HUES64 (cell line): ENCODE data around the gene ZSCAN18. TPM values are rescaled to one million over a fixed set of nuclear protein-coding genes. Genes with fewer than 3 reads are reported as not detected.
A peak's percentile ranks its signal among the peaks of the same experiment; 100 is the strongest.
"Not testable (repeated sequence)": the region's sequence is repeated elsewhere in the genome, so short reads cannot be mapped to it uniquely, and the experiment has no call there.

ENCODE experiments used
- H3K27ac ChIP-seq: 2 replicates; pipeline ENCODE4 v1.7.0; 2013; ENCODE audit warnings: low read depth, low read length, inconsistent platforms
- H3K27me3 ChIP-seq: 2 replicates; pipeline ENCODE4 v1.6.1; 2013; ENCODE audit warnings: mild to moderate bottlenecking, low read length; ENCODE audit not compliant: insufficient read depth
- H3K36me3 ChIP-seq: 2 replicates; pipeline ENCODE4 v1.6.1; 2013; ENCODE audit warnings: mild to moderate bottlenecking, low read length; ENCODE audit not compliant: insufficient read depth
- H3K4me1 ChIP-seq: 2 replicates; pipeline ENCODE4 v1.6.1; 2013; ENCODE audit warnings: mild to moderate bottlenecking, low read length, moderate library complexity; ENCODE audit not compliant: insufficient read depth
- H3K4me3 ChIP-seq: 2 replicates; pipeline ENCODE4 v1.5.1; 2013; ENCODE audit warnings: mild to moderate bottlenecking, low read length, moderate library complexity
- H3K9ac ChIP-seq: 2 replicates; pipeline ENCODE4 v1.6.1; 2013; ENCODE audit warnings: mild to moderate bottlenecking, low read depth, low read length
- H3K9me3 ChIP-seq: 2 replicates; pipeline ENCODE4 v1.6.1; 2013; ENCODE audit warnings: low read depth, low read length; ENCODE audit not compliant: insufficient read depth
- WGBS: fragments of 150-250, 120-280 bp; methylation state at CpG from one replicate; pipeline ENCODE4 v1.1.7; 2013; ENCODE audit warnings: missing lambda C conversion rate; 5-methylcytosine and 5-hydroxymethylcytosine counted together
- polyA plus RNA-seq, 2 experiments: library from polyadenylated mRNA; stranded (reverse); fragments of 50-300 nt; gene quantifications; one replicate each; pipeline ENCODE4 v1.2.3, GENCODE V29; 2013

ZSCAN18 gene, protein sequence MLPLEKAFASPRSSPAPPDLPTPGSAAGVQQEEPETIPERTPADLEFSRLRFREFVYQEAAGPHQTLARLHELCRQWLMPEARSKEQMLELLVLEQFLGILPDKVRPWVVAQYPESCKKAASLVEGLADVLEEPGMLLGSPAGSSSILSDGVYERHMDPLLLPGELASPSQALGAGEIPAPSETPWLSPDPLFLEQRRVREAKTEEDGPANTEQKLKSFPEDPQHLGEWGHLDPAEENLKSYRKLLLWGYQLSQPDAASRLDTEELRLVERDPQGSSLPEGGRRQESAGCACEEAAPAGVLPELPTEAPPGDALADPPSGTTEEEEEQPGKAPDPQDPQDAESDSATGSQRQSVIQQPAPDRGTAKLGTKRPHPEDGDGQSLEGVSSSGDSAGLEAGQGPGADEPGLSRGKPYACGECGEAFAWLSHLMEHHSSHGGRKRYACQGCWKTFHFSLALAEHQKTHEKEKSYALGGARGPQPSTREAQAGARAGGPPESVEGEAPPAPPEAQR
- 23.3 TPM for polyA plus RNA-seq (2013, experiment 1 of 2)
- 30.9 TPM for polyA plus RNA-seq (2013, experiment 2 of 2)

DNA sequence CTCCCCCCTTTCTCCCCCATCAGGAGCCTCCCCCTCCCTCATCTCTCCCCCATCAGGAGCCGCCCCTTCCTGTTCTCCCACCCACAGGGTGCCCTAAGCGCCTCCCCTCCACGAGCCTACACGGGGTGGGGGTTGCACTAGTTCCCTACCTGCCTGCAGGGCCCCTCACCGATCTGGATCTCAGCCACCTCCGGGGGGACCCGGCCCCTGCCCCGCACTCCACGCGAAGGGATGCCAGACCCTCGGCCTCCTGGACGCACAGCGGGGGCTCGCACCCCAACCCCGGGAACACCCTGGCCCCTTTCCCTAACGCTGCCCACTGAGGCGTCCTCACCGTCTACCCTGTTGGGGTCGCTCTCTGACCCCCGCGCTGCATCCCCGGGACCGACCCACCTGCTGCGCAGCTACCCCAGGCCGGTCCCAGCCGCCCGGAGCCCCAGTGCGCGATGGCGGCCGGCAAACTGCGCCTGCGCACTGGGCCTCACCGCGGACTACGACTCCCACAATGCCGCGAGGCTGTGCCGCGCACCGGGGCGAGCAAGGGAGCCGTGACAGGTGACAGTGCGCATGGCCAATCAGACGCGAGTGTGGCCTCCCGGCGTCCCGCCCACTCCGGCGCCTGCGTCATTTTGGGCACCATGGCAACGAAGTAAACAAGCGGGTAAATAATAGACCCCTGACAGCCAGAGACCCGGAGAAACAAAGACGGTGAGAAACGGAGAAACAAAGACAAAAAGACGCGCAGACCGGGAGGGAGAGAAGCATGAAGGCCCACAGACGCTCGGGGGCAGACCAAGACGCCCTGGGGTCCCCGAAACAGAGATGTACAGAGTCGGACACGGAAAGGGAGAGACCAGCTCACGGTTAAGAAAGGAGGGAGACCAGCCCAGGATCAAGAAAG is at the start of gene ZSCAN18:
TSS of gene ZSCAN18 (minus strand) at position 451 of the 901 bp plus-strand sequence. CDS start 7,964 bp downstream, outside the sequence.
- peak within 1 kb of the TSS; percentile 85 for H3K27ac ChIP-seq
- peak within 1 kb of the TSS; percentile 99 for H3K4me3 ChIP-seq
- peaks cover 5% of the 10 kb centered on the region; the same call in 1 of the 2 replicates for H3K4me1 ChIP-seq
- peaks cover 11% of the 10 kb centered on the region for H3K9me3 ChIP-seq
- peak within 1 kb of the TSS; percentile 99 for H3K9ac ChIP-seq
- H3K36me3 ChIP-seq, result no peaks in the 10 kb centered on the region
- 2% methylated on average over 67 of the region's 67 CpGs for WGBS
- H3K27me3 ChIP-seq, result no peaks in the 10 kb centered on the region

DNA sequence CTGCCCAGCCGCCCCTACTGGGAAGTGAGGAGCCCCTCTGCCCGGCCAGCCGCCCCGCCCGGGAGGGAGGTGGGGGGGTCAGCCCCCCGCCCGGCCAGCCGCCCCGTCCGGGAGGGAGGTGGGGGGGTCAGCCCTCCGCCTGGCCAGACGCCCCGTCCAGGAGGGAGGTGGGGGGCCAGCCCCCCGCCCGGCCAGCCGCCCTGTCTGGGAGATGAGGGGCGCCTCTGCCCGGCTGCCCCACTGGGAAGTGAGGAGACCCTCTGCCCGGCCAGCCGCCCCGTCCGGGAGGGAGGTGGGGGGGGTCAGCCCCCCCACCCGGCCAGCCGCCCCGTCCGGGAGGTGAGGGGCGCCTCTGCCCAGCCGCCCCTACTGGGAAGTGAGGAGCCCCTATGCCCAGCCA is 49.4 kb upstream of the ZSCAN18 start:
- 94% methylated on average over 19 of the region's 28 CpGs for WGBS
- H3K36me3 ChIP-seq, H3K4me1 ChIP-seq, H3K4me3 ChIP-seq, H3K9ac ChIP-seq, H3K27me3 ChIP-seq, H3K27ac ChIP-seq: not testable (repeated sequence)
- H3K9me3 ChIP-seq, result peaks cover 42% of the 10 kb centered on the region

DNA sequence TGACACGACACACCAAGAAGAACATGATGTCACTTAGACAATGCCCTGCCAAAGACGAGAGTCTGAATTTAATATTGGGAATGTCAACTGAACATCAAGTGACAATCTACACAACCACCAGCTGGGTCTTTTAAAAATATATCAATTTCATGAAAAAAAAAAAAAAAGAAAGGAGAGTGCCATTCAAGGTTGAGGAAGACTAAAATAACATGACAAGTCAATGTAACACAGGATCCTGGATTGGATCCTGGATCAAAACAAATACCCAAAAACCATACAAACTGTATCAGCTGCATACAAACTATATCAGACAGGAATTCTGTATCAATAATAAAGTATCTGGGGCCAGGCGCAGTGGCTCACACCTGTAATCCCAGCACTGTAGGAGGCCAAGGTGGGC is 47.8 kb upstream of the ZSCAN18 start:
- peaks cover 56% of the 10 kb centered on the region for H3K9me3 ChIP-seq
- H3K27ac ChIP-seq, result no peak overlapping the region

DNA sequence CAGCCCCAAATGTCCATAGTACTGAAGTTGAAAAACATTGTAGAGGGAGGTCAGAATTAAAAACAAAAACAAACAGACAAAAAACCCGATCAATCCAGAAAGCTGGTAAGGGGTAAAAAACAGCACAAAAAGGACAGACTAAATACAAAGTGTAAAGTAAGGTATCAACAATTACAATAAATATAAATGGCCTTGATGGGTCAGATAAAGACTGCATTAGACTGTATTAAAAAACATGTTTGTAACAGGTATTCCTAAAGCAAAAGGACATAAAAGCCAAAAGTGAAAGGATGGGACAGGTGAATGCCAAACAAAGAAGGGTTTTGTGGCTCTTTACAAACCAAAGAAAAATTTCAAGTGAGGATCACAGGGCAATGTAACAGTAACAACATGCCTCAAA is 36.2 kb upstream of the ZSCAN18 start:
- Histone ChIP-seq H3K36me3 (peaks cover 72% of the 10 kb centered on the region), H3K4me1 (no peaks in the 10 kb centered on the region), H3K9me3 (peaks cover 94% of the 10 kb centered on the region), H3K27ac (no peak overlapping the region), H3K4me3 (no peak overlapping the region), H3K9ac (no peak overlapping the region), H3K27me3 (no peaks in the 10 kb centered on the region)
- WGBS, result no CpG with 5 or more reads among the region's 1 CpG

More for the DNA sequence above, 47.8 kb upstream of the ZSCAN18 start:
- Histone ChIP-seq H3K27me3 (no peaks in the 10 kb centered on the region), H3K36me3 (peaks cover 21% of the 10 kb centered on the region), H3K9ac (no peak overlapping the region), H3K4me1 (no peaks in the 10 kb centered on the region), H3K4me3 (no peak overlapping the region; the same call in 1 of the 2 replicates)
- WGBS, result 94% methylated on average over 3 of the region's 3 CpGs

DNA sequence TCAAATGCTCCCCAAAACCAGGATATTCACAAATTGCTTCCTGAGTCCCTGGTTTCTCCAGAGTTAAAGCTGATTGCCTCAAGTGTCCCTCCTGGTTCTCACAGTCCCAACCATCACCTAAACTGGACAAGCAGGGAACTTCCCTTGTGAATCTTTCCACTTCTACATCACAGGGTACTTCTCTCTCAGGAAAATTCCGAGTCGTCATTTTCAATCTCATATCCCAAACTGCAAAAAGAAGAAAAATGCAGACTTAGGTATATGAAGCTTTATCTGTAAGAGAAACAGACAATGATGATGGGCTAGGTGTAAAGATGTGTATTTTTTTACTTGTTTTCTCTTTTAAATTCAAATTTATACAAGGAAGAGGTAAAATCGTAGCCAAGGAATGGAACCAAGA is 31.3 kb upstream of the ZSCAN18 start:
- Histone ChIP-seq H3K9me3 (peaks cover 96% of the 10 kb centered on the region), H3K9ac (no peak overlapping the region), H3K4me3 (no peak overlapping the region), H3K27me3 (no peaks in the 10 kb centered on the region), H3K27ac (no peak overlapping the region), H3K4me1 (no peaks in the 10 kb centered on the region), H3K36me3 (peaks cover 65% of the 10 kb centered on the region)
- WGBS, result 94% methylated on average over 3 of the region's 3 CpGs

DNA sequence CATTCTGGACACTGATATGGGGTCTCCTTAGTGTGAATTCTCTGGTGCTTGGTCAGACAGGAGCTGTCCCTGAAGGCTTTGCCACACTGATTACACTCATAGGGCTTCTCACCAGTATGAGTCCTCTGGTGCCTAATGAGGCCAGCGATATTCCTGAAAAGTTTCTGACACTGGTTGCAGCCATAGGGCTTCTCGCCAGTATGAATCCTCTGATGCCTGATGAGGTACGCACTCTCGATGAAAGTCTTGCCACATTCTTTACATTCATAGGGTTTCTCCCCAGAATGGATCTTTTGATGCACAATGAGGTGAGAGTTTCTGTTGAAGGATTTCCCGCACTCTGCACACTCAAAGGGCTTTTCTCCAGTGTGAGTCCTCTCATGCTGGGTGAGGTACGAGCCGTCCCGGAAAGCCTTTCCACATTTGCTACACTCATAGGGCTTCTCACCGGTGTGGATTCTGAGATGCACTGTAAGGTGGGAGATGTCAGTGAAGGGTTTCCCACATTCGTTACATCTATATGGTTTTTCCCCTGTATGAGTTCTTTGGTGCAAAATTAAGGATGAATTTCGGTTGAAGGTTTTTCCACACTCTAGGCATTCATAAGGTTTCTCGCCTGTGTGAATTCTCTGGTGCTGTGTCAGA is 30.1 kb upstream of the ZSCAN18 start:
- Histone ChIP-seq H3K4me1 (no peaks in the 10 kb centered on the region), H3K36me3 (peaks cover 54% of the 10 kb centered on the region), H3K4me3 (no peak overlapping the region), H3K9ac (no peak overlapping the region), H3K9me3 (peaks cover 96% of the 10 kb centered on the region), H3K27me3 (no peaks in the 10 kb centered on the region), H3K27ac (no peak overlapping the region)
- 90% methylated on average over 12 of the region's 12 CpGs for WGBS

DNA sequence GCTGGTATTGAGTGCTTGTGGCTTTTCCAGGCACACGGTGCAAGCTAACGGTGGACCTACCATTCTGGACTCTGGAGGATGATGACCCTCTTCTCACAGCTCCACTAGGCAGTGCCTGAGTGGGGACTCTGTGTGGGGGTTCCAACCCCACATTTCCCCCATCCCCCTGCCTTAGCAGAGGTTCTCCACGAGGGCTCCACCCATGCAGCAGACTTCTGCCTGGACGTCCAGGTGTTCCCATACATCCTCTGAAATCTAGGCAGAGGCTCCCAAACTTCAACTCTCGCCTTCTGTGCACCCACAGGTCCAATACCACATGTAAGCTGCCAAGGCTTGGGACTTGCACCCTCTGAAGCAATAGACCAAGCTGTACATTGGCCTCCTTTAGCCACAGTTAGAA is 25.3 kb upstream of the ZSCAN18 start:
- Histone ChIP-seq H3K36me3 (peaks cover 17% of the 10 kb centered on the region), H3K9ac (no peak overlapping the region), H3K27me3 (no peaks in the 10 kb centered on the region), H3K4me1 (no peaks in the 10 kb centered on the region), H3K4me3 (no peak overlapping the region), H3K9me3 (peaks cover 94% of the 10 kb centered on the region), H3K27ac (no peak overlapping the region)
- WGBS, result 61% methylated on average over 5 of the region's 5 CpGs

DNA sequence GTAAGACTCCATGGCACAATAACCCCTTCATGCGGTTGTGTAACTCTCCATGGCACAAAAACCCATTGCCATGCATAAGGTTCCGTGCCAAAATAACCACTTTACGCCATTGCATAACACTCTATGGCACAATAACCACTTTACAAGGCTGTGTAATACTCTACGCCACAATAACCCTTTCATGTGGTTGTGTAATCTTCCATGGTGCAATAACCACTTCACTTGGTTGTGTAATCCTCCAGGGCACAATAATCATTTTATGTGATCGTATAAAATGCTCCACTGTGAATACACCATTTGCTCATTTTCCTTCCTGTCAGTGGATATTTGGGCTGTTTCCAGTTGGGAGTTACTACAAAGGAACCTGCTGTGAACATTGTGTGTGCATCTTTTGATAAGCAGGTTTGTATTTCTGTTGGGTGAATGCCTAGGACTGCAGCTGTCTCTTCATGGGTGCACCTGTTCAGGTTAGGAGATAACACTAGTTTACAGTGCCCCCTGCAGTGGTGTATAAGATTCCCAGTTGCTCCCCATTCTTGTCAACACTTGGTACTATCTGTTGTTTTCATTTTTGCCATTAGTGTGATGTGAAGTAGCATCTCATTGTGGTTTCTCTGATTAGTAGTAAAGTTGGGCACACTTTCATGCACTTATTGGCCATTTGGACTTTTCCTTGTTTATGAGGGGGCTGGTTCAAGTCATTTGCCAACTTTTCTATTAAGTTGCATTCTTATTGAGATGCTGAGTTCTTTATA is 21.1 kb upstream of the ZSCAN18 start:
- H3K9me3 ChIP-seq, result peaks cover 90% of the 10 kb centered on the region

DNA sequence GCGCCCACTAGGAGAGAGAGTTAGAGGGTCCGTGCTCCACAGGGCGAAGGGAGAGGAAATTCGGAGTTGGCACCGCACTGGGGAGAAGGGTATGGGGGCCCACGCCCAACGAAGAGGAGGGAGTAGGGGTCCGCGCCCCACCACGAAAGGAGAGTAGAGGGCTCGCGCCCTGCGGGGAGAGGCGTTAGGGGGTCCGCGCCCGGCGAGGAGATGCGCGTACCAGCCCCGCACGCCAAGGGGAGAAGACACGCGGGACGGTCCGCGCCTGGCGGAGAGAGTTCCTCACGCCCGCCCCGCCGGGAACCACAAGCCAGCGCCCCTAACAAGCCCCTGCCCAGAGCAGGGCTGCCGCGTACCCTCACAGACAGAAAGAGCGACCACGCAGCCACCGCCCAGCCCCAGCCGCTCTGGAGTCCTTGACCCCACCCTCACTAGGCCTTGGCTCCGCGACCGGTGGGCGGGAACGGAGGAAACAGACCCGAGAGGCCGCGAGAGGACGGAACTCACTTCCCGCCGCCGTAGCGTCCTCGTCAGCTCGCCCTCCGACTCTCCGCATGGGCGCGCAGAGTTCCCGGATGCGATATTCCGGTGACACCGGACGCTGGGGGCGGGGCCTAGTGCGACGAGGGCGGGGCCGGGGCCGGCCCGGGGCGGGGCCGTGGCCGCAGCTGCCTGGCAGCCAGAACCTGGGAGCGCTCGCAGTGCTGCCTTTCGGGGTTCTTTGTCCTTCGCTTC is 20.0 kb upstream of the ZSCAN18 start:
- no peak overlapping the region for H3K27ac ChIP-seq
- no peaks in the 10 kb centered on the region for H3K4me1 ChIP-seq
- no peak overlapping the region for H3K4me3 ChIP-seq
- WGBS, result 90% methylated on average over 77 of the region's 77 CpGs
- peaks cover 83% of the 10 kb centered on the region for H3K9me3 ChIP-seq
- H3K9ac ChIP-seq, result no peak overlapping the region
- H3K27me3 ChIP-seq, result no peaks in the 10 kb centered on the region
- H3K36me3 ChIP-seq, result no peaks in the 10 kb centered on the region

More for the DNA sequence above, 21.1 kb upstream of the ZSCAN18 start:
- Histone ChIP-seq H3K27ac (no peak overlapping the region), H3K9ac (no peak overlapping the region), H3K4me3 (no peak overlapping the region), H3K27me3 (no peaks in the 10 kb centered on the region), H3K4me1 (no peaks in the 10 kb centered on the region), H3K36me3 (no peaks in the 10 kb centered on the region)
- 93% methylated on average over 5 of the region's 5 CpGs for WGBS

DNA sequence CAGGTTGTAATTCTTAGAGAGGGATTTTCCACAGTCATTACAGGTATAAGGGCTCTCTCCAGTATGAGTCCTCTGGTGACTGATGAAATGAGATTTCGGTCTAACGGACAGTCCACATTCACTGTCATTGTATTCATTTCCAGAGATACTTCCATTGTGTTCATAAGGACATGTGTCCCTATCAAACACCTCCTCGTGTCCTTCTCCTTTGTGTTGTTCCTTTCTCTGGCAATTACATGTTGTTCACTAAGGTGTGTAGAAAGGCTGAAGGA is 10.5 kb upstream of the ZSCAN18 start:
- WGBS, result 82% methylated on average over 3 of the region's 3 CpGs
- Histone ChIP-seq H3K27me3 (no peaks in the 10 kb centered on the region), H3K36me3 (no peaks in the 10 kb centered on the region), H3K9ac (no peak overlapping the region), H3K9me3 (peaks cover 74% of the 10 kb centered on the region), H3K27ac (no peak overlapping the region), H3K4me1 (no peaks in the 10 kb centered on the region), H3K4me3 (no peak overlapping the region)
